Mesothelial cell of epicardium (in vitro differentiated cells): ENCODE results near the gene BTBD3. TPM values are rescaled to one million over a fixed set of nuclear protein-coding genes. Genes with fewer than 3 reads are reported as not detected.

Source experiments
- DNase-seq, 2 experiments: peaks; one replicate each; pipeline ENCODE4 v3.0.0; 2021; ENCODE audit warnings: low spot score in 2 of 2; ENCODE audit not compliant: unreplicated experiment in 2 of 2
- H3K27ac Mint-ChIP-seq: 2 replicates; pipeline ENCODE4 v1.8.0; 2021; ENCODE audit warnings: mixed read lengths
- H3K27me3 Mint-ChIP-seq: 2 replicates; pipeline ENCODE4 v1.8.0; 2021; ENCODE audit warnings: low read depth, mixed read lengths
- H3K36me3 Mint-ChIP-seq: 2 replicates; pipeline ENCODE4 v1.8.0; 2021; ENCODE audit warnings: mixed read lengths
- H3K4me1 Mint-ChIP-seq: 2 replicates; pipeline ENCODE4 v1.8.0; 2021; ENCODE audit warnings: mixed read lengths
- H3K4me3 Mint-ChIP-seq: 2 replicates; pipeline ENCODE4 v1.8.0; 2021; ENCODE audit warnings: mild to moderate bottlenecking, moderate library complexity, mixed read lengths
- H3K9me3 Mint-ChIP-seq: 2 replicates; pipeline ENCODE4 v1.8.0; 2021; ENCODE audit warnings: mixed read lengths
- total RNA-seq: library from RNA; stranded (reverse); gene quantifications from 3 replicates; pipeline ENCODE4 v1.2.1, GENCODE V29; 2021
- TF ChIP-seq, protein P1 (sequence below): fragments of 200-600 bp; sonication (generic); IDR thresholded peaks from one replicate; pipeline ENCODE4 v1.5.0; 2021; ENCODE audit warnings: antibody characterized with exemption; ENCODE audit not compliant: unreplicated experiment

BTBD3 gene
- total RNA-seq, 1 donor from 2014 or later = 58.8 TPM

- H3K27me3 Mint-ChIP-seq = no peaks in the 10 kb centered on the region
- H3K4me1 Mint-ChIP-seq = peaks cover 4% of the 10 kb centered on the region
Observed at GRCh38 chr20:11972478-11972877, 54.8 kb downstream of the BTBD3 start.

More at GRCh38 chr20:11972478-11972877, 54.8 kb downstream of the BTBD3 start:
- TF ChIP-seq, protein P1, sequence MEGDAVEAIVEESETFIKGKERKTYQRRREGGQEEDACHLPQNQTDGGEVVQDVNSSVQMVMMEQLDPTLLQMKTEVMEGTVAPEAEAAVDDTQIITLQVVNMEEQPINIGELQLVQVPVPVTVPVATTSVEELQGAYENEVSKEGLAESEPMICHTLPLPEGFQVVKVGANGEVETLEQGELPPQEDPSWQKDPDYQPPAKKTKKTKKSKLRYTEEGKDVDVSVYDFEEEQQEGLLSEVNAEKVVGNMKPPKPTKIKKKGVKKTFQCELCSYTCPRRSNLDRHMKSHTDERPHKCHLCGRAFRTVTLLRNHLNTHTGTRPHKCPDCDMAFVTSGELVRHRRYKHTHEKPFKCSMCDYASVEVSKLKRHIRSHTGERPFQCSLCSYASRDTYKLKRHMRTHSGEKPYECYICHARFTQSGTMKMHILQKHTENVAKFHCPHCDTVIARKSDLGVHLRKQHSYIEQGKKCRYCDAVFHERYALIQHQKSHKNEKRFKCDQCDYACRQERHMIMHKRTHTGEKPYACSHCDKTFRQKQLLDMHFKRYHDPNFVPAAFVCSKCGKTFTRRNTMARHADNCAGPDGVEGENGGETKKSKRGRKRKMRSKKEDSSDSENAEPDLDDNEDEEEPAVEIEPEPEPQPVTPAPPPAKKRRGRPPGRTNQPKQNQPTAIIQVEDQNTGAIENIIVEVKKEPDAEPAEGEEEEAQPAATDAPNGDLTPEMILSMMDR = no peak
- peaks cover 7% of the 10 kb centered on the region for H3K9me3 Mint-ChIP-seq
- no peak overlapping the region for H3K27ac Mint-ChIP-seq
- no peak overlapping the region for H3K4me3 Mint-ChIP-seq
- DNase-seq = no peak
- peaks cover 1% of the 10 kb centered on the region for H3K36me3 Mint-ChIP-seq
